Uterus (tissue), 4 donors: ENCODE measurements around the gene RALA. TPM values are rescaled to one million over a fixed set of nuclear protein-coding genes. Genes with fewer than 3 reads are reported as not detected.

ENCODE experiments used
- DNase-seq, 2 donors: peaks; one replicate each; pipeline ENCODE4 v3.0.0-alpha.2; 2019 to 2020
- H3K27ac ChIP-seq, 2 donors: fragments of 200-600 bp; sonication (generic); 1 replicate in 1 of 2; 2 replicates in 1 of 2; pipeline ENCODE4 v1.5.1; 2016 to 2018
- H3K27me3 ChIP-seq, 2 donors: fragments of 200-600 bp; sonication (generic); one replicate each; pipeline ENCODE4 v1.5.1; 2018 to 2019; ENCODE audit warnings: control low read depth in 1 of 2
- H3K36me3 ChIP-seq, 2 donors: fragments of 200-600 bp; sonication (generic); one replicate each; pipeline ENCODE4 v1.5.1; 2019; ENCODE audit warnings: control low read depth in 1 of 2
- H3K4me1 ChIP-seq, 2 donors: fragments of 200-600 bp; sonication (generic); one replicate each; pipeline ENCODE4 v1.5.1; 2018 to 2019; ENCODE audit warnings: control low read depth in 1 of 2
- H3K4me3 ChIP-seq, 2 donors: fragments of 200-600 bp; sonication (generic); 1 replicate in 1 of 2; 2 replicates in 1 of 2; pipeline ENCODE4 v1.5.1; 2018 to 2019; ENCODE audit warnings: mild to moderate bottlenecking in 1 of 2
- H3K9me3 ChIP-seq, 2 donors: fragments of 200-600 bp; sonication (generic); one replicate each; pipeline ENCODE4 v1.5.1; 2019; ENCODE audit warnings: control low read depth in 1 of 2
- POLR2A ChIP-seq, 2 donors: fragments of 450-650 bp; IDR thresholded peaks; one replicate each; pipeline ENCODE4 v1.6.1; 2016; ENCODE audit warnings: antibody characterized with exemption in 2 of 2, mild to moderate bottlenecking in 1 of 2, moderate library complexity in 1 of 2
- intact Hi-C: fragments of 100-400 bp; cut with DNase I; formaldehyde crosslinking; loops from one replicate; pipeline ENCODE4 v1.15.1; 2023; ENCODE audit warnings: low total_unique reads
- total RNA-seq, 4 donors: library from RNA; depleted of rRNA in 3 of 4; stranded (reverse); fragments of >200 nt in 3 of 4; gene quantifications; one replicate each; pipeline versions ENCODE4 v1.1.0 to v1.2.4, GENCODE V29; 2014 to 2023
- TF ChIP-seq, protein P1 (sequence below), 4 experiments: fragments of 200-600 bp in 2 of 4; fragments of 450-650 bp in 2 of 4; sonication (generic) in 2 of 4; IDR thresholded peaks; one replicate each; pipeline ENCODE4 v1.5.1; 2016 to 2019; ENCODE audit warnings: antibody characterized with exemption in 4 of 4, mild to moderate bottlenecking in 2 of 4, moderate library complexity in 1 of 4
- donor health status: DM: yes; HTN: yes; CAD: no.

Gene RALA
- total RNA-seq, 4 donors from 2014 or later: 7.4 to 31.1 (median 17.6) TPM

DNA sequence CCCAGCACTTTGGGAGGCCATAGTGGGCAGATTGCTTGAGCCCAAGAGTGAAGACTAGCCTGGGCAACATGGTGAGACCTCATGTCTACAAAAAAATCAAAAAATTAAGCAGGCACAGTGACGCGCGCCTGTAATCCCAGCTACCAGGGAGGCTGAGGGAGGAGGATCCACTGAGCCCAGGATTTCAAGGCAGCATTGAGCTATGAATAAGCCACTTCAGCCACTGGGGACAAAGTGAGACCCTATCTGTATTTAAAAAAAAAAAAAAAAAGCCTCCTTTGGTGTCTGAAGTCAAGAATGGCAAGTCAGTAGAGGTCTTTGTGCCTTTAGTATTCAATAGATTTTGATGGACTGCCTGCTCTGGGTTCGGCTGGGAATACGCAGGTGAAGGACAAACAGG lies 85.7 kb downstream of the RALA start:
- TF ChIP-seq POLR2A (IDR thresholded peaks at IDR 0.05): no peak
- TF ChIP-seq, protein P1, sequence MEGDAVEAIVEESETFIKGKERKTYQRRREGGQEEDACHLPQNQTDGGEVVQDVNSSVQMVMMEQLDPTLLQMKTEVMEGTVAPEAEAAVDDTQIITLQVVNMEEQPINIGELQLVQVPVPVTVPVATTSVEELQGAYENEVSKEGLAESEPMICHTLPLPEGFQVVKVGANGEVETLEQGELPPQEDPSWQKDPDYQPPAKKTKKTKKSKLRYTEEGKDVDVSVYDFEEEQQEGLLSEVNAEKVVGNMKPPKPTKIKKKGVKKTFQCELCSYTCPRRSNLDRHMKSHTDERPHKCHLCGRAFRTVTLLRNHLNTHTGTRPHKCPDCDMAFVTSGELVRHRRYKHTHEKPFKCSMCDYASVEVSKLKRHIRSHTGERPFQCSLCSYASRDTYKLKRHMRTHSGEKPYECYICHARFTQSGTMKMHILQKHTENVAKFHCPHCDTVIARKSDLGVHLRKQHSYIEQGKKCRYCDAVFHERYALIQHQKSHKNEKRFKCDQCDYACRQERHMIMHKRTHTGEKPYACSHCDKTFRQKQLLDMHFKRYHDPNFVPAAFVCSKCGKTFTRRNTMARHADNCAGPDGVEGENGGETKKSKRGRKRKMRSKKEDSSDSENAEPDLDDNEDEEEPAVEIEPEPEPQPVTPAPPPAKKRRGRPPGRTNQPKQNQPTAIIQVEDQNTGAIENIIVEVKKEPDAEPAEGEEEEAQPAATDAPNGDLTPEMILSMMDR (IDR thresholded peaks at IDR 0.05): no peak
- intact Hi-C loops: no loop called here

DNA sequence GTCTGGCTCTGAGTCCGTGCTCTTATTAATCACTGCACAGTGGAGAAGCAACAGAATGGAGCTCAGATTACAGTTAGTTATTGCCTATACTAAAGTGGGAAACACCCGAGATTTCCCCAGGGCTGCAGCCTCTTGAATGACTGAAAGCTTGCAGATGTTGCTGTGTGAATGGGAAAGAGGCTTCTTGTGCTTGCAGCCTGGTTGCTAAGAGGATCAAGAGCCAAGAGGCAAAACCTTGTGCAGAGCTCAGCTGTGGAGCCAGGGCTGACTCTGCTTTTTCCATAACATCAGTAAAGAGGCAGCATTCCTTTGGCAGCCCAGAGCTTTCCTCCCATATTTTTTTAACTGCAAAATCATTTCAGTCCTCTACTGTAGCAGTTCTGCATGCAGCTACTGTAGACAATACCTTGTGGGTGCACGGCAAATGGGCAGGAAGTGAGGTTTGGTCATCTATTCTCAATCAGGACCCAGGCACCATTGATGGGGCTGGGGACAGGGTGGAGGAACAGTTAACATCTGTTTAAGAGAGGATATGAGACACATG lies 86.5 kb downstream of the RALA start:
- intact Hi-C loops: no loop called here
- peaks cover 0 to 6% of the 10 kb centered on the region in 2 donors for H3K4me1 ChIP-seq
- no peaks in the 10 kb centered on the region for H3K27me3 ChIP-seq
- H3K36me3 ChIP-seq: no peaks in the 10 kb centered on the region
- TF ChIP-seq, protein P1 (IDR thresholded peaks at IDR 0.05): no peak
- TF ChIP-seq POLR2A (IDR thresholded peaks at IDR 0.05): no peak
- peak in 1 of 2 donors; percentile 17 for DNase-seq
- H3K27ac ChIP-seq: no peak overlapping the region
- H3K4me3 ChIP-seq: no peak overlapping the region
- H3K9me3 ChIP-seq: peaks cover 0 to 6% of the 10 kb centered on the region in 2 donors

More for the DNA sequence above, 85.7 kb downstream of the RALA start:
- Histone ChIP-seq H3K4me1 (peaks cover 0 to 6% of the 10 kb centered on the region in 2 donors), H3K27me3 (no peaks in the 10 kb centered on the region), H3K27ac (no peak overlapping the region), H3K9me3 (no peaks in the 10 kb centered on the region), H3K36me3 (no peaks in the 10 kb centered on the region), H3K4me3 (no peak overlapping the region)
- no peak for DNase-seq

DNA sequence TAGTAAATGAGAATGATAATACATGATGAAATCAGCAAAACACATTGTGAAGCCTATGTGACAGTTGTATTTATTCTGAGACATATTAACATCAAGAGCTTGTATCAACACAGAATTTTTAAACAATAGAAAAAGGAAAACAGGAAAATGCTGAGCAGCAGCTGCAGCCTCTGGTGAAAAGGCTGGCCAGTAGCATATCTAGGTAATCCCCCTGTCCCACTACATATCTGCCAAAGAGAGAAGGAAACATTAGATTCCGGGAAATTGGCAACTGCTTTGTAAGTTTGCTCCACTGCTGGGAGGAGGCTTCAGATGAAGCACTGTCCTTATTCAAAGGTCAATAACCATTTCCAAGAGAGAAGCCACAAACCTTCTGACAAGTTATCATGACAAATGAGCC lies 89.4 kb downstream of the RALA start:
- H3K27ac ChIP-seq: no peak overlapping the region
- no peak for DNase-seq
- intact Hi-C loops: no loop called here
- H3K4me1 ChIP-seq: peaks cover 0 to 6% of the 10 kb centered on the region in 2 donors
- peaks cover 0 to 8% of the 10 kb centered on the region in 2 donors for H3K9me3 ChIP-seq
- TF ChIP-seq, protein P1 (IDR thresholded peaks at IDR 0.05): no peak
- no peak for TF ChIP-seq POLR2A (IDR thresholded peaks at IDR 0.05)
- H3K27me3 ChIP-seq: no peaks in the 10 kb centered on the region
- no peaks in the 10 kb centered on the region for H3K36me3 ChIP-seq
- no peak overlapping the region for H3K4me3 ChIP-seq

DNA sequence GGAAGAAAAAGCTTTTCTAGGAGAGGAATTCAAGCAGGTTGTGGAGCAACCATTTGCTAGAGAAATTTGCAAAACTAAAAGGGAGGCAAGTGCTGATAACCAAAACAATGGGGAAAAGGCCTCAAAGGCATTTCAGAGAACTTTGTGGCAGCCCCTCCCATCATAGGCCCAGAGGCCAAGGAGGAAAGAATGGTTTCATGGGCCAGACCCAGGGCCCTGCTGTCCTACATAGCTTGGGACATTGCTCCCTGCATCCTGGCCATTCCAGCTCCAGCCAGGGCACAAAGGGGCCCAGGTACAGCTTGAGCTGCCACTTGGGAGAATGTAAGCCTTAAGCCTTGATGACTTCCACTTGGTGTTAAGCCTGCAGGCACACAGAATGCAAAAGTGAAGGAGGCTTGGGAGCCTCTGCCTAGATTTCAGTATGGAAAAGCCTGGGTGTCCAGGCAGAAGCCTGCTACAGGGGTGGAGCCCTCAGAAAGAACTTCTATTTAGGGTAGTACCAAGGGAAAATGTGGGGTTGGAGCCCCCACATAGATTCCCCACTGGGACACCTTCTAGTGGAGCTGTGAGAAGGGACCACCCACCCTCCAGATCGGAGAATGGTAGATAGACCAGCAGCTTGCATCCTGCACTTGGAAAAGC lies 91.2 kb downstream of the RALA start:
- no peaks in the 10 kb centered on the region for H3K27me3 ChIP-seq
- TF ChIP-seq POLR2A (IDR thresholded peaks at IDR 0.05): no peak
- TF ChIP-seq, protein P1 (IDR thresholded peaks at IDR 0.05): no peak
- no peak overlapping the region for H3K4me3 ChIP-seq
- no peak for DNase-seq
- peaks cover 0 to 8% of the 10 kb centered on the region in 2 donors for H3K9me3 ChIP-seq
- H3K36me3 ChIP-seq: no peaks in the 10 kb centered on the region
- intact Hi-C loops: no loop called here
- H3K4me1 ChIP-seq: peaks cover 0 to 2% of the 10 kb centered on the region in 2 donors
- H3K27ac ChIP-seq: no peak overlapping the region

DNA sequence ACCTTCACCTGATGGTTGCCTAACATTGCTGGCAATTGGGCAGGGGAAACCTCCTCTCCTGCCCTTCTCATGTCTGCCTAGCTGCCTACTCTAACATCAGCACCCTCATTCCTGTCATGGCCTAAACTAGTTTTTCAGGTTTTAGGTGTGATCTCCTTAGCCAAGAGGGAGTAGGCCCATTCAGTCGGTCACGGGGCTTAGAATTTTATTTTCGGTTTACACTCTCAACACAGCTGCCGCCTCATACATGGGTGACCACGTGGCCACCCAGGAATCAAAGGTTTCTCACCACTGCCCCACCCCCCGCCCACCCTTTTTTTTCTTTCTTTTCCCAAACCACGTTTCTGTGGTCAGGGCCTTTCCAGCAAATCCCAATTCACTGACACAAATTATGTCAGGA lies 97.2 kb downstream of the RALA start:
- H3K4me3 ChIP-seq: no peak overlapping the region
- intact Hi-C loops: no loop called here
- no peak for TF ChIP-seq POLR2A (IDR thresholded peaks at IDR 0.05)
- TF ChIP-seq, protein P1 (IDR thresholded peaks at IDR 0.05): no peak
- H3K36me3 ChIP-seq: no peaks in the 10 kb centered on the region
- H3K27ac ChIP-seq: no peak overlapping the region
- H3K4me1 ChIP-seq: no peaks in the 10 kb centered on the region
- DNase-seq: no peak
- no peaks in the 10 kb centered on the region for H3K27me3 ChIP-seq
- peaks cover 0 to 2% of the 10 kb centered on the region in 2 donors for H3K9me3 ChIP-seq
